Uterus (tissue), 4 donors: ENCODE results near the gene MAP4K4. TPM values are rescaled to one million over a fixed set of nuclear protein-coding genes. Genes with fewer than 3 reads are reported as not detected.

Source experiments
- DNase-seq, 2 donors: peaks; one replicate each; pipeline ENCODE4 v3.0.0-alpha.2; 2019 to 2020
- H3K27ac ChIP-seq, 2 donors: fragments of 200-600 bp; sonication (generic); 1 replicate in 1 of 2; 2 replicates in 1 of 2; pipeline ENCODE4 v1.5.1; 2016 to 2018
- H3K27me3 ChIP-seq, 2 donors: fragments of 200-600 bp; sonication (generic); one replicate each; pipeline ENCODE4 v1.5.1; 2018 to 2019; ENCODE audit warnings: control low read depth in 1 of 2
- H3K36me3 ChIP-seq, 2 donors: fragments of 200-600 bp; sonication (generic); one replicate each; pipeline ENCODE4 v1.5.1; 2019; ENCODE audit warnings: control low read depth in 1 of 2
- H3K4me1 ChIP-seq, 2 donors: fragments of 200-600 bp; sonication (generic); one replicate each; pipeline ENCODE4 v1.5.1; 2018 to 2019; ENCODE audit warnings: control low read depth in 1 of 2
- H3K4me3 ChIP-seq, 2 donors: fragments of 200-600 bp; sonication (generic); 1 replicate in 1 of 2; 2 replicates in 1 of 2; pipeline ENCODE4 v1.5.1; 2018 to 2019; ENCODE audit warnings: mild to moderate bottlenecking in 1 of 2
- H3K9me3 ChIP-seq, 2 donors: fragments of 200-600 bp; sonication (generic); one replicate each; pipeline ENCODE4 v1.5.1; 2019; ENCODE audit warnings: control low read depth in 1 of 2
- CTCF ChIP-seq, 4 experiments: fragments of 200-600 bp in 2 of 4; fragments of 450-650 bp in 2 of 4; sonication (generic) in 2 of 4; IDR thresholded peaks; one replicate each; pipeline ENCODE4 v1.5.1; 2016 to 2019; ENCODE audit warnings: antibody characterized with exemption in 4 of 4, mild to moderate bottlenecking in 2 of 4, moderate library complexity in 1 of 4
- POLR2A ChIP-seq, 2 donors: fragments of 450-650 bp; IDR thresholded peaks; one replicate each; pipeline ENCODE4 v1.6.1; 2016; ENCODE audit warnings: antibody characterized with exemption in 2 of 2, mild to moderate bottlenecking in 1 of 2, moderate library complexity in 1 of 2
- intact Hi-C: fragments of 100-400 bp; cut with DNase I; formaldehyde crosslinking; loops from one replicate; pipeline ENCODE4 v1.15.1; 2023; ENCODE audit warnings: low total_unique reads
- total RNA-seq, 4 donors: library from RNA; depleted of rRNA in 3 of 4; stranded (reverse); fragments of >200 nt in 3 of 4; gene quantifications; one replicate each; pipeline versions ENCODE4 v1.1.0 to v1.2.4, GENCODE V29; 2014 to 2023
- donor health status: DM: yes; HTN: yes; CAD: no.

MAP4K4 gene
- total RNA-seq, 4 donors from 2014 or later = 17.9 to 87.2 (median 55.4) TPM

DNA sequence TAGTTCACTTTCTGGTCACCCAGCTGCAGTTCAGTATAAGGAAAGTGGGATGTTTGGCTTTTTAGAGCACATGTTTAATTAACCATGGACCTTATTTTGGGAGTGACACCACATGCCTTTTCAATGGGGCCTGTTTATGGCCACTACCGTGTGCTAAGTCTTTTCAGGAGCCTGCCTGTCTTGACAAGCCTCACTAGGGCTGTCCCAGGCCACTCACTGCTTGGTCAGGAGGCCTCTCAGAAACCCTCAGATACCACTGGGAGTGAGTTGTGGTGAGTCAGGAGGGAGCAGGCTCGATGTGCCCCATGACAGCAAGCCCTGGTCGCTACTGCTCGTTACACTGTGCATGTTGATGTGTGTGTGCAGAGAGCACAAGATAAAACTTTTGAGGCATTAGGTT is 123.0 kb downstream of the MAP4K4 start:
- Histone ChIP-seq H3K9me3 (no peaks in the 10 kb centered on the region), H3K27ac (no peak overlapping the region), H3K36me3 (no peaks in the 10 kb centered on the region), H3K27me3 (no peaks in the 10 kb centered on the region), H3K4me3 (no peak overlapping the region), H3K4me1 (no peaks in the 10 kb centered on the region)
- no peak for DNase-seq
- TF ChIP-seq CTCF (IDR thresholded peaks at IDR 0.05) (no peak), POLR2A (IDR thresholded peaks at IDR 0.05) (no peak)
- intact Hi-C loops = loop anchor here (10.0 kb wide), 1 partner anchor 976 kb away; no protein-coding TSS in a partner anchor

GRCh38 chr2:101821059-101821805 is 123.7 kb downstream of the MAP4K4 start:
- H3K9me3 ChIP-seq = no peaks in the 10 kb centered on the region
- no peaks in the 10 kb centered on the region for H3K36me3 ChIP-seq
- intact Hi-C loops = loop anchor here (10.0 kb wide), 1 partner anchor 976 kb away; no protein-coding TSS in a partner anchor
- H3K27me3 ChIP-seq = no peaks in the 10 kb centered on the region
- no peak overlapping the region for H3K4me3 ChIP-seq
- H3K4me1 ChIP-seq = no peaks in the 10 kb centered on the region
- DNase-seq = no peak
- no peak overlapping the region for H3K27ac ChIP-seq
- TF ChIP-seq POLR2A (IDR thresholded peaks at IDR 0.05) = no peak
- no peak for TF ChIP-seq CTCF (IDR thresholded peaks at IDR 0.05)

- intact Hi-C loops = loop anchor here (10.0 kb wide), 1 partner anchor 977 kb away; no protein-coding TSS in a partner anchor
- Histone ChIP-seq H3K4me1 (peaks cover 0 to 2% of the 10 kb centered on the region in 2 donors), H3K36me3 (no peaks in the 10 kb centered on the region), H3K9me3 (no peaks in the 10 kb centered on the region), H3K27ac (no peak overlapping the region), H3K4me3 (no peak overlapping the region), H3K27me3 (no peaks in the 10 kb centered on the region)
- no peak for DNase-seq
- TF ChIP-seq CTCF (IDR thresholded peaks at IDR 0.05) (no peak), POLR2A (IDR thresholded peaks at IDR 0.05) (no peak)
Observed at GRCh38 chr2:101821828-101822458, 124.4 kb downstream of the MAP4K4 start.

DNA sequence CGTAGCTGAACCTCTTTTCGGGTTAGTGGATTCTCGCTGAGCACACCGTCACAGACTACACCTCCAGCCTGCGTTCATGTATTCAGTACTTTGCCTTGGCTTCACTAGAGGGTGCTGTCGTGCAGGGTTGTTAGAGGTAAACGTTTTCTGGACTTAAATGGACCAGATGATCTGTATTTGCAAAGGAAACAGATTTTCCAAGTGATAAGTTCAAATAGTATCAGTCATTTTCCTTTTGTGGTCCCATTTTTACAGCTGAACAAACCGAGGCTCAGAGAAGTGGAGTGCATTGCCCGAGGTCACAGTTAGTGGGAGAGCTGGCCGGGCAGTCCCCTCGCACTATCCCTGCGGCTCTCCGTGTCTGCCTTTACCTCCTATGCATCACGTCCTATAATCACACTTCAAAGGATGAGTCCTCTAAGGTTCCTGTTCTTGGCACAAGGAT is 125.9 kb downstream of the MAP4K4 start:
- H3K9me3 ChIP-seq = no peaks in the 10 kb centered on the region
- H3K4me3 ChIP-seq = no peak overlapping the region
- intact Hi-C loops = loop anchor here (10.0 kb wide), 1 partner anchor 979 kb away; no protein-coding TSS in a partner anchor
- peaks cover 5 to 6% of the 10 kb centered on the region in 2 donors for H3K4me1 ChIP-seq
- DNase-seq = peak; percentile 38 to 52
- H3K27ac ChIP-seq = no peak overlapping the region
- peak; percentile 32 to 49 (median 44) for TF ChIP-seq CTCF (IDR thresholded peaks at IDR 0.05)
- TF ChIP-seq POLR2A (IDR thresholded peaks at IDR 0.05) = no peak
- H3K27me3 ChIP-seq = no peaks in the 10 kb centered on the region
- H3K36me3 ChIP-seq = no peaks in the 10 kb centered on the region

DNA sequence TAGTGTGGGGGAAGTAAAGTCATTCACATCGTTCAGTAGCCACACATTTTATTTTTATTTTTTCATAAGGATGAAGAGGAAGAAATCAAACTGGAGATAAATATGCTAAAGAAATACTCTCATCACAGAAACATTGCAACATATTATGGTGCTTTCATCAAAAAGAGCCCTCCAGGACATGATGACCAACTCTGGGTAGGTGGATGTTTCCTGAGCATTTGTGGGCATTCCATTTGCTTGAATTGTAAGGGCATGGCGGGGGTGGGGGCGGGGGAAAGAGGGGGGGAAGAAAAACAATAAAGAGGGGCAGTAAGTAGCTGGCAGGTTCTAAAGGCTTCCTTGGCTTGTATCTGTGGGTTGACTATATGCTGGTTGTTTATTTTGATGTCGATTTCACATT is 126.4 kb downstream of the MAP4K4 start:
- intact Hi-C loops = loop anchor here (10.0 kb wide), 1 partner anchor 979 kb away; no protein-coding TSS in a partner anchor
- Histone ChIP-seq H3K27ac (no peak overlapping the region), H3K4me1 (peaks cover 5 to 8% of the 10 kb centered on the region in 2 donors), H3K27me3 (no peaks in the 10 kb centered on the region), H3K9me3 (no peaks in the 10 kb centered on the region), H3K36me3 (no peaks in the 10 kb centered on the region), H3K4me3 (no peak overlapping the region)
- DNase-seq = no peak
- TF ChIP-seq POLR2A (IDR thresholded peaks at IDR 0.05) (no peak), CTCF (IDR thresholded peaks at IDR 0.05) (no peak)
